SK-N-SH treated with all-trans-retinoic acid at 6 μM for 48 hours (cell line): ENCODE results near the gene SWSAP1.

Source experiments
- ATAC-seq: fragments of 200-7000 bp; cut with Tn5 transposase; 3 replicates; pipeline ENCODE4 v1.9.1; 2020; ENCODE audit warnings: mild to moderate bottlenecking, moderate library complexity
- ARNTL ChIP-seq: fragments of 450-650 bp; formaldehyde crosslinking; IDR thresholded peaks from 2 replicates; pipeline ENCODE4 v1.5.0; 2020; ENCODE audit warnings: low read depth, mild to moderate bottlenecking, moderate library complexity, borderline replicate concordance
- BACH2 ChIP-seq: fragments of 250-450 bp; sonication (Bioruptor Pico); IDR thresholded peaks from 2 replicates; pipeline ENCODE4 v1.9.0; 2021; ENCODE audit warnings: mild to moderate bottlenecking, borderline replicate concordance
- CREB5 ChIP-seq: fragments of 250-450 bp; sonication (Bioruptor Pico); IDR thresholded peaks from 2 replicates; pipeline ENCODE4 v1.5.1; 2020; ENCODE audit warnings: low read depth, mild to moderate bottlenecking, moderate library complexity
- CSDC2 ChIP-seq: fragments of 250-450 bp; sonication (Bioruptor Pico); IDR thresholded peaks from 2 replicates; pipeline ENCODE4 v1.5.0; 2020; ENCODE audit warnings: mild to moderate bottlenecking, moderate library complexity
- CSRNP3 ChIP-seq: fragments of 250-450 bp; sonication (Bioruptor Pico); IDR thresholded peaks from 2 replicates; pipeline ENCODE4 v1.5.1; 2021; ENCODE audit warnings: mild to moderate bottlenecking, moderate library complexity
- ESRRG ChIP-seq: fragments of 250-450 bp; sonication (Bioruptor Pico); IDR thresholded peaks from 2 replicates; pipeline ENCODE4 v1.6.1; 2021; ENCODE audit warnings: mild to moderate bottlenecking
- GLIS3 ChIP-seq: fragments of 250-450 bp; sonication (Bioruptor Pico); IDR thresholded peaks from 2 replicates; pipeline ENCODE4 v1.5.0; 2020; ENCODE audit warnings: mild to moderate bottlenecking, moderate library complexity
- ISL1 ChIP-seq: fragments of 250-450 bp; sonication (Bioruptor Pico); IDR thresholded peaks from 2 replicates; pipeline ENCODE4 v2.1.2; 2022; ENCODE audit warnings: mild to moderate bottlenecking, moderate library complexity
- OSR1 ChIP-seq: fragments of 250-450 bp; sonication (Bioruptor Pico); IDR thresholded peaks from 2 replicates; pipeline ENCODE4 v1.8.0; 2022; ENCODE audit warnings: moderate library complexity, mild to moderate bottlenecking, inconsistent platforms
- POU6F1 ChIP-seq: fragments of 250-450 bp; sonication (Bioruptor Pico); IDR thresholded peaks from 2 replicates; pipeline ENCODE4 v1.8.0; 2021; ENCODE audit warnings: low read depth, mild to moderate bottlenecking, moderate library complexity, borderline replicate concordance
- PPARA ChIP-seq: fragments of 250-450 bp; sonication (Bioruptor Pico); IDR thresholded peaks from 2 replicates; pipeline ENCODE4 v1.5.0; 2020; ENCODE audit warnings: mild to moderate bottlenecking, borderline replicate concordance
- RARB ChIP-seq: fragments of 250-450 bp; sonication (Bioruptor Pico); IDR thresholded peaks from 2 replicates; pipeline ENCODE4 v1.8.0; 2021; ENCODE audit warnings: mild to moderate bottlenecking, moderate library complexity
- TCF4 ChIP-seq: fragments of 250-450 bp; sonication (Bioruptor Pico); IDR thresholded peaks from 2 replicates; pipeline ENCODE4 v1.8.0; 2021; ENCODE audit warnings: mild to moderate bottlenecking, moderate library complexity, borderline replicate concordance
- TOX ChIP-seq: fragments of 250-450 bp; sonication (Bioruptor Pico); IDR thresholded peaks from 2 replicates; pipeline ENCODE4 v1.8.0; 2021; ENCODE audit warnings: mild to moderate bottlenecking, moderate library complexity, borderline replicate concordance
- ZC3H10 ChIP-seq: fragments of 250-450 bp; sonication (Bioruptor Pico); IDR thresholded peaks from 2 replicates; pipeline ENCODE4 v1.5.1; 2021; ENCODE audit warnings: mild to moderate bottlenecking, moderate library complexity
- ZFP30 ChIP-seq: fragments of 450-650 bp; formaldehyde crosslinking; IDR thresholded peaks from 2 replicates; pipeline ENCODE4 v1.5.0; 2022; ENCODE audit warnings: mild to moderate bottlenecking, moderate library complexity
- ZNF565 ChIP-seq: fragments of 450-650 bp; formaldehyde crosslinking; conservative IDR thresholded peaks from 2 replicates; pipeline ENCODE4 v1.5.0; 2020; ENCODE audit warnings: low read depth, mild to moderate bottlenecking, moderate library complexity
- ZNF8 ChIP-seq: fragments of 450-650 bp; formaldehyde crosslinking; IDR thresholded peaks from 2 replicates; pipeline ENCODE4 v1.5.0; 2020; ENCODE audit warnings: mild to moderate bottlenecking, moderate library complexity
- TF ChIP-seq, protein P1 (sequence below): fragments of 250-450 bp; sonication (Bioruptor Pico); IDR thresholded peaks from 2 replicates; pipeline ENCODE4 v1.8.0; 2020; ENCODE audit warnings: mild to moderate bottlenecking, moderate library complexity, borderline replicate concordance

SWSAP1 gene

DNA sequence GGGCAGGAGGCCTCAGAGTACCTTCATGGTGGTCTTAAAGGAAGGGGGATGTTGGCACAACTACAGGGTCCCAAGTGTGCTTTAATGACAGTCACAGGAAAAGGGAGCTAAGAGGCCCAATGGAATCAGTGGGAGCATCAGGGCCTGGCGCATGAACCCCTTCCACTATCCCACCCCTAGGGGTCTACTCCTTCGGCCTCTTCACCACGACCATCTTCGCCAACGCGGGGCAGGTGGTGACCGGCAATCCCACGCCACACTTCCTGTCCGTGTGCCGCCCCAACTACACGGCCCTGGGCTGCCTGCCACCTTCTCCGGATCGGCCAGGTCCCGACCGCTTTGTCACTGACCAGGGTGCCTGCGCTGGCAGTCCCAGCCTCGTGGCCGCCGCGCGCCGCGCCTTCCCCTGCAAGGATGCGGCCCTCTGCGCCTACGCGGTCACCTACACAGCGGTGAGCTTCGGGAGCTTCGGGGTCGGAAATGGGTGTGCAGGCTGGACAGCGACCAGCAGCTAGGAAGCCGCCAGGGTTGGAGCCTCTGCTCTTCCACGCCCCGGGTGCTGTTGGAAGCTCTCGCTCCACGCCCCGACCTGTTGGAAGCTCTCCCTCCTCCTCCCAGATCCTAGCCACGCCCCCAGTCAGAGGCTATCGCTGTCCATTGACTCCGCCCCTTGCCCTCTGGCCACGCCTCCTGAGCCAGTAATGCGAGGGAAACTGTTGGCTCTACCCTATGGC is 13.3 kb upstream of the SWSAP1 start (continued):
- TF ChIP-seq TCF4 (CRISPR knock-in tag): no peak
- no peak for TF ChIP-seq ZC3H10
- no peak for TF ChIP-seq BACH2
- TF ChIP-seq OSR1: no peak

GRCh38 chr19:11361771-11362731 is 12.4 kb upstream of the SWSAP1 start:
- no peak for TF ChIP-seq CSRNP3
- TF ChIP-seq ZNF565 (CRISPR knock-in tag): no peak
- TF ChIP-seq ISL1 (CRISPR knock-in tag): no peak
- TF ChIP-seq RARB (CRISPR knock-in tag): no peak
- no peak for TF ChIP-seq ZFP30 (CRISPR knock-in tag)
- TF ChIP-seq BACH2: no peak
- TF ChIP-seq PPARA (CRISPR knock-in tag): no peak
- TF ChIP-seq CREB5 (CRISPR knock-in tag): no peak
- no peak for TF ChIP-seq TCF4 (CRISPR knock-in tag)
- no peak for TF ChIP-seq OSR1
- no peak for TF ChIP-seq GLIS3
- no peak for TF ChIP-seq TOX (CRISPR knock-in tag)
- no peak for TF ChIP-seq POU6F1 (CRISPR knock-in tag)
- no peak for ATAC-seq

DNA sequence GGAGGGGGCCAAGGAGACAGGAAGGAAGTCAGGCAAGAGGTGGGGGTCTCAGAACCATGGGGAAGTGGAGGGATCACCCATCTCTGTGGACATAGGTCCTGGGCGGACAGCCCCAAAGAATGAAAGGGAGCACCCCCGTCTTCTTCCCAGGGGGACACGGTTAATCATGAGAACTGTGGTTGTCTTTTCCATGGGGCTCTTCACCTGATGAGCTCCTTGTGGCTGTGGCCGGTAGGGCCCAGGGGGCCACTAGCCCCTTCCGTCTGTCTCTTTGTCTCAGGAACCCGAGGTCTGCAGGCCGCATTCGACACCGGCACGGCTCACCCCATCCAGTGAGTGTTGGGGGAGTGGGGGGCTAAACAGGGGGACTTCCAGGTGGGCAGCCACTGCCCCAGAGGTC is 10.6 kb upstream of the SWSAP1 start:
- TF ChIP-seq, protein P1, sequence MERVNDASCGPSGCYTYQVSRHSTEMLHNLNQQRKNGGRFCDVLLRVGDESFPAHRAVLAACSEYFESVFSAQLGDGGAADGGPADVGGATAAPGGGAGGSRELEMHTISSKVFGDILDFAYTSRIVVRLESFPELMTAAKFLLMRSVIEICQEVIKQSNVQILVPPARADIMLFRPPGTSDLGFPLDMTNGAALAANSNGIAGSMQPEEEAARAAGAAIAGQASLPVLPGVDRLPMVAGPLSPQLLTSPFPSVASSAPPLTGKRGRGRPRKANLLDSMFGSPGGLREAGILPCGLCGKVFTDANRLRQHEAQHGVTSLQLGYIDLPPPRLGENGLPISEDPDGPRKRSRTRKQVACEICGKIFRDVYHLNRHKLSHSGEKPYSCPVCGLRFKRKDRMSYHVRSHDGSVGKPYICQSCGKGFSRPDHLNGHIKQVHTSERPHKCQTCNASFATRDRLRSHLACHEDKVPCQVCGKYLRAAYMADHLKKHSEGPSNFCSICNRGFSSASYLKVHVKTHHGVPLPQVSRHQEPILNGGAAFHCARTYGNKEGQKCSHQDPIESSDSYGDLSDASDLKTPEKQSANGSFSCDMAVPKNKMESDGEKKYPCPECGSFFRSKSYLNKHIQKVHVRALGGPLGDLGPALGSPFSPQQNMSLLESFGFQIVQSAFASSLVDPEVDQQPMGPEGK (CRISPR knock-in tag): no peak
- TF ChIP-seq ZFP30 (CRISPR knock-in tag) (no peak), ARNTL (CRISPR knock-in tag) (no peak), ZNF8 (CRISPR knock-in tag) (no peak), GLIS3 (no peak)
- no peak for ATAC-seq

- no peak for TF ChIP-seq POU6F1 (CRISPR knock-in tag)
- no peak for TF ChIP-seq OSR1
- no peak for TF ChIP-seq CREB5 (CRISPR knock-in tag)
- TF ChIP-seq TOX (CRISPR knock-in tag): no peak
- TF ChIP-seq, protein P1 (CRISPR knock-in tag): no peak
- TF ChIP-seq ISL1 (CRISPR knock-in tag): no peak
- no peak for TF ChIP-seq PPARA (CRISPR knock-in tag)
- TF ChIP-seq ZC3H10: no peak
- TF ChIP-seq ESRRG (CRISPR knock-in tag): no peak
- TF ChIP-seq ZNF565 (CRISPR knock-in tag): no peak
- TF ChIP-seq CSDC2 (CRISPR knock-in tag): no peak
- TF ChIP-seq ZNF8 (CRISPR knock-in tag): no peak
- no peak for ATAC-seq
These were observed 10.1 kb upstream of the SWSAP1 start for GRCh38 chr19:11364296-11364904.
